ENCODE results near the gene NFIB.

DNA sequence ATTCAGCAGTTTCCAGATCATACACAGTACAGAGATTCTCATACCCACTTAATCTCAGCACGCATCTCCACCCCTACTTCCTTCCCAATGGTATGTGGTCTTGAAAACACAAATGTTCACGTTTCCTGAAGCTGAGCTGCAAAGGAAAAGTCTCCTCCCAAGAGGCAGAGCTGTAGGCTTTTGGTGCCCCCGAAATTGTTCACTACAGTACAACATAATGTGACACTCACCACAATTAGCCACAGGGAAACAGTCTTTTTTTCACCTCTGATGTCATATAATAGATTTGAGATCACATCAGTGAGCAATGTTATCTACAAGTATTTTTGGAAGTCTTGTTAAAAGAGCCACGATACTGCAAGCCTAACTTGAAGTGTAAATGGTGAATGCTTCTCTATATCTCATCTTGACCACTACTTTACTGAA lies 40.2 kb downstream of the NFIB start:
- TF ChIP-seq CTCF (conservative IDR thresholded peaks at IDR 0.05; ENCODE audit: low read depth, low read length), result no peak
- TF ChIP-seq BHLHE40 (IDR thresholded peaks at IDR 0.05; ENCODE audit: low read depth, low read length), result no peak
- no peak for TF ChIP-seq POLR2A (IDR thresholded peaks at IDR 0.05; ENCODE audit: low read depth, low read length)
- TF ChIP-seq, protein P1, sequence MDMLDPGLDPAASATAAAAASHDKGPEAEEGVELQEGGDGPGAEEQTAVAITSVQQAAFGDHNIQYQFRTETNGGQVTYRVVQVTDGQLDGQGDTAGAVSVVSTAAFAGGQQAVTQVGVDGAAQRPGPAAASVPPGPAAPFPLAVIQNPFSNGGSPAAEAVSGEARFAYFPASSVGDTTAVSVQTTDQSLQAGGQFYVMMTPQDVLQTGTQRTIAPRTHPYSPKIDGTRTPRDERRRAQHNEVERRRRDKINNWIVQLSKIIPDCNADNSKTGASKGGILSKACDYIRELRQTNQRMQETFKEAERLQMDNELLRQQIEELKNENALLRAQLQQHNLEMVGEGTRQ (IDR thresholded peaks at IDR 0.05; ENCODE audit: low read depth, low read length), result no peak
